GM12874 (cell line): ENCODE results near the gene PTCD2.

Experiments used
- TF ChIP-seq, protein P1 (sequence below): IDR thresholded peaks from 2 replicates; pipeline ENCODE4 v1.5.1; 2011; ENCODE audit warnings: low read depth, mild to moderate bottlenecking, control low read depth, low read length, moderate library complexity; ENCODE audit not compliant: insufficient read depth

The PTCD2 gene

DNA sequence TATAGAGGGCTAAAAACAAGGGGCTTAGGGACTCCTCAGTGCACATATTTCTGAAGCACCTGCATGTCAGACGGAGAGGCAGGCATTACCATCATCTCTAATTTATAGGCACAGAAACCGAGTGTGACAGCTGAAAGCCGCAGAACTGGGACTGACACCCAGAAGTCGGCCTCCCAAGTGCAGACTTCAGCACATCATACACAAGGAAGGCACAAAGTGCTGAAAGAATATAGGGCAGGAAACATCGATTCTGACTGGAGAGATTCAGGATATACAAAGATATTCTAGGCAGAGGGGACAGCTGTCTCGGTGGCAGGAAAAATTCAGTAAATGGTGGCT lies 11.4 kb upstream of the PTCD2 start:
- TF ChIP-seq, protein P1, sequence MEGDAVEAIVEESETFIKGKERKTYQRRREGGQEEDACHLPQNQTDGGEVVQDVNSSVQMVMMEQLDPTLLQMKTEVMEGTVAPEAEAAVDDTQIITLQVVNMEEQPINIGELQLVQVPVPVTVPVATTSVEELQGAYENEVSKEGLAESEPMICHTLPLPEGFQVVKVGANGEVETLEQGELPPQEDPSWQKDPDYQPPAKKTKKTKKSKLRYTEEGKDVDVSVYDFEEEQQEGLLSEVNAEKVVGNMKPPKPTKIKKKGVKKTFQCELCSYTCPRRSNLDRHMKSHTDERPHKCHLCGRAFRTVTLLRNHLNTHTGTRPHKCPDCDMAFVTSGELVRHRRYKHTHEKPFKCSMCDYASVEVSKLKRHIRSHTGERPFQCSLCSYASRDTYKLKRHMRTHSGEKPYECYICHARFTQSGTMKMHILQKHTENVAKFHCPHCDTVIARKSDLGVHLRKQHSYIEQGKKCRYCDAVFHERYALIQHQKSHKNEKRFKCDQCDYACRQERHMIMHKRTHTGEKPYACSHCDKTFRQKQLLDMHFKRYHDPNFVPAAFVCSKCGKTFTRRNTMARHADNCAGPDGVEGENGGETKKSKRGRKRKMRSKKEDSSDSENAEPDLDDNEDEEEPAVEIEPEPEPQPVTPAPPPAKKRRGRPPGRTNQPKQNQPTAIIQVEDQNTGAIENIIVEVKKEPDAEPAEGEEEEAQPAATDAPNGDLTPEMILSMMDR: no peak

- TF ChIP-seq, protein P1: no peak
These were observed 7.0 kb upstream of the PTCD2 start for GRCh38 chr5:72313141-72313540.

DNA sequence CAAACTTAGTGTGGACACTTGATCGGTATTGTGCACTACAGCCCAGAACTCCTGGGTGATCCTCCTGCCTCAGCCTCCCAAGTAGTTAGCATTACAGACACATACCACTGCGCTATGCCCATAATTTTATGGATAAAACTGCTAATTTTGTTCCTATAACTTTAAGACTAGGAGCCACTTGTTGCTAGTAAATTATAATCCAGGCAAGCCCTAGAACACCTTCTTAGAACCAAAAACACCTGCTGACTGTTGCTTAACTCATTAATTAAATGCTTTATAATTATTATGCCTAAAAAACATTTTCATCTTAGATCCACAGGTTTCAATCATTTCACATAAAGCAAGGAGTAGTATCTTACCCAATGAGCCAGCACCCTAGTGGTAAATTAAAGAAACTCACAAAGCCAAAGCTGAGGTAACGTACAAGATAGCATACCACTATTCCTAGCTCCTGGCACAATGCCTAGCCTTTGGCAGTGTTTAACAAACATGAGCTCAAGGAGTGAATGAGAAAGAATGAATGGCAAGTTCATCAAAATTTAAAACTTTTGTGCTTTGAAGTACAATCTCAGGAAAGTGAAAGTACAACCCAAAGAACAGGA lies 5.5 kb upstream of the PTCD2 start:
- TF ChIP-seq, protein P1: peak; percentile 10; the same call in 1 of the 2 replicates

DNA sequence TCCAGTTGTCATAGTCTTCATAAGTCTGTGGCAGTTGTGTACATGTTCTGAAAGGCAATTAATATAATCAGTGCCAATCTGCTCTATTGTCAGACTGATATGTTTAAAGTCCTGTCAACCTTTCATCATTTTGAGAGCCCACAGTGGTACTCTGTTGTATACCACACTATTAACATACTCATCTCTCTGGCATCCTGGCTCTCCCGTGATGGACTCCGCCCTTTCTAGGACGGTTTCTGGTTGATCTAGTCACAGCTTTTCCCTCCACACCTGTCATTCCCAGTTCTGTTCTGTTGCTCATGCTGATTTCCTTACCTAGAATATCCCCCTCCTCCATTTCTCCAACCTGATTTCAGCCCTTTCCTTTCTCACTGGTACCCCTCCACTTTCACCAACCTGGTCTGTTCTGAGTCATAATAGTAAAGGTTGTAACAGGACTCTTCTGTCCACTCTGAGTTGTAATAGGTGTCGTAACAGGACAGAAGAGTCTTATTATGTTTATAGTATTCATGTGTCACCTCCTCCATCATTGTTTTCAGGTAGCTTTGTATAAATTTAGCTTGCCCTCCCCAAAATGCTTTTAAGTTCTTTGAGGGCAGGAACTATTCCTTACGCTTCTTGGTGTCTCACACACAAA lies 4.1 kb downstream of the PTCD2 start:
- TF ChIP-seq, protein P1: no peak

DNA sequence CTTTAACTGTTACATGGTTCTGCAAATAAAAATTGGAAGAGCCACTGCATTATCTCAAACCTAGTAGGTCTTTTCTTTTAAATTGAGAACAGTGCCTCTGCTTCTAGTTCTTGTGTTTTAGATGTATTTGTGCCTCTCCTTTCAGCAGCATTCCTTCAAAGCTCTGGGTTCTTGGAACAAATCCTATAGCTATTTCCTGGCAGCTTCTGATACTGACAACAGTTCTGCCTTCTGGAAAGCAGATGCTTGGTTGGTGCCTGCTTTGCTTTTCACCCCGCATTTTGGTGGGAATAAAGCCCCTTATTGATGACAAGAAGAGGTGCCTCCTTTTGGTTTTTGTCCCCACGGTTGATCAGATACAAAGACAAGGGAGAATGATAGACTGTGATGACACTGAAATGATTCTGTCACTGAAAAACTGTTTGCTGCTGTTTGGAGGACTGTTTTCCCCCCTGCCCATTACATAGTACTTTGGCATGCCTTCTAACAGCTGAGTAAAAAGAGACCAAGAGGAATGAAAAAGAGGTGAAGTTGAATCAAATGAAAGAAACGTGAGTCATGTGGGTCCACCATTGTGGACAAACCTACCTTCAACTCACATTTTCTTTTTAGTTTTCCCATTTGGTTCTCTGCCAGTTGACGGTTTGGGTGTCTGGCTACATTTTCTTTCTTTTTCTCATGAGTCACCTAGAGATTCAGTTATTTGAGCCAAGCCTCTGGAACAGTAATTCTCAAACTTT lies 5.6 kb downstream of the PTCD2 start:
- TF ChIP-seq, protein P1: no peak

GRCh38 chr5:72326306-72326649 lies 6.1 kb downstream of the PTCD2 start:
- TF ChIP-seq, protein P1: no peak

- TF ChIP-seq, protein P1: no peak
These were observed 8.0 kb downstream of the PTCD2 start for GRCh38 chr5:72328172-72328571.
